GM19397 (cell line): Measurements from ENCODE around the gene GDF7.

Source experiments
- ATAC-seq: cut with Tn5 transposase; IDR thresholded peaks from one replicate; pipeline ENCODE4 v1.9.1; 2021; ENCODE audit warnings: mild to moderate bottlenecking, moderate library complexity; ENCODE audit not compliant: unreplicated experiment

The GDF7 gene

DNA sequence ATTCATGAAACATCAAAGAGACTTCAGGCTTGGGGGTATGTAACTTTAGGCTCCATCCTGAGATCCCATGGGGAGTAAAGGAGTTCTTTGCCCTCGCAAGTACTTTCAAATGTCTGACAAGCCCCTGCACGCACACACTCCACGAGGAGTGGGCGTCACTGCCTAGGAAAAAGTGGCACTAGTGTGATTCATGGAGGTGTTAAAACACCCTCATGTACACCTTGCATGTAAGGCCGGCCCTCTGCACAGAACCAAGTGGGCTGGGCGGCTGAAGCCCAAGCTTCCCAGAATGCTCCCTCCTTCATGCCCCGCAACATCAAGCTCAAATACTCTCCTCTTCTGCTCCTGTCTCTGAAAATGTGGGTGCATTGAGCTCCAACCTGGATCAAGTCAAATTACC is 23.9 kb upstream of the GDF7 start:
- no peak for ATAC-seq

DNA sequence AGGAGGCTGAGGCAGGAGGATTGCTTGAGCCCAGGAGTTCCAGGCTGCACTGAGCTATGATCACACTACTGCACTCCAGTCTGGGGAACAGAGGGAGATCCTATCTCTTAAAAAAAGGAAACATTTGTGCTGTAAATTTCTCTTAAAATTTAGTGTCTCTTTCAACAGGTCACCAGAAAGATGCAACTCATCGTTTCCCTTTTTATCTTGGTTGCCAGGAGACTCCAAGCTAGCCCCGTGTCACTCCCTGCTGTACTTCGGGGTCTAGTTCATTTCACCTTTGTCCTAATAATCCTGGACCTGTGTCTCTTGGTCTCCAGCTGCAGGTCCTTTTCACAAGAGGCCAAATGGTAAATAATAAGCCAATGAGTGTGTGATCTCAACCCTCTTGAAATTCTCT is 23.1 kb upstream of the GDF7 start:
- no peak for ATAC-seq

DNA sequence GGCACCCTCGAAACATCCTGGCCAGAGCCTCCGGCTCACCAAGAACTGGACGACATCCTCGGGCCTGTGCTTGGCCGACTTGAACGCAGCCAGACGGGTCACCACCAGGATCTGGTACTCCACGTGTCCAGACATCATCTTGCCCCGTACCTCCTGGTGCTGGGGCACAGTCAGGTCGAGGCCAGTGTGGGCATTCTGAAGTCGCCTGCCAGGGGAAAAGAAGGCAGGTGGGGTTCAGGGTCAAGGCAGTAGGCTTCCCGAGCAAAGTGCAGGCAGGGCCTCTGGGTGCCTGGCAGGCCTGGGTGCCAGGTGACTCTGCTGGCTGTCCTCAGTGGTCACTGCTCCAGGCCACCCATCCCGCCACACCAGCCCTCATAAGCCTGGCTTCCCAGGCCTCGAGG is 21.6 kb upstream of the GDF7 start:
- ATAC-seq: no peak

DNA sequence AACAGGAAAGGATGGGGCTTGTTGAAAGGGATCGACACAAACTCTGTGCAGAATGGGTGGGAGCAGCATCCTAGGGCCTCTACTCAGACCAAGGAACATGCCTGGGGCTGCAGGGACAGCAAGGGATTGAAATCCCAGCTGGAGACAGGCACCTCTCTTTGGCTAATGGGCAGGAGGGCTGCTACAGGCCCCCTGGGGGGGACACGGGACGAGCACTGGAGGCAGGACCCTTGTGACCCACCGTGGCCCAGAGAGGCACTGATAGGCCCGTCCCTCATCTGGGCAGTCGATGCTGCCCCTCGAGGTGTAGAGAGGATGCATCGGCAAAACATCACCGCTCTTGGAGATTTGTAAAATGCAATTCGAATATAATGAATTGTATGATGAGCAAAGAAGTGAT is 21.2 kb upstream of the GDF7 start:
- no peak for ATAC-seq

DNA sequence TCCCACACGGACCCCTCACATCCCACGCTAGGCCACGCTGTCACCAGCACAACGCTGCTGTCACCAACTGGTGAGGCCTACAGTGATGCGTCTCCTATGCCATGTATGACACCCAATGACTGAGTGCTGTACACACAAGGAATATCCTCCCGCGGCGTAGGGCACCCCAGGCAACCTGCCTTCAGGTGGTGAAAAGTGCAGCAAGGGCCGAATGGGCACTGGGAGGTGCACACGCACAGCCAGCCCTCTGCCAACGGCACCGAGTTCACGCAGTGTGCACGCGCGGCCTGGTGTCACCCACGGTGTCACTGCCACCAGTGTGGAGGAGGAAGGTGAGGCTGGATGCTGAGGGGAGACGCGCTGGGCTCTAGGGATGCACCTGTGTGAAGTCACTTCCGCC is 20.5 kb upstream of the GDF7 start:
- no peak for ATAC-seq

DNA sequence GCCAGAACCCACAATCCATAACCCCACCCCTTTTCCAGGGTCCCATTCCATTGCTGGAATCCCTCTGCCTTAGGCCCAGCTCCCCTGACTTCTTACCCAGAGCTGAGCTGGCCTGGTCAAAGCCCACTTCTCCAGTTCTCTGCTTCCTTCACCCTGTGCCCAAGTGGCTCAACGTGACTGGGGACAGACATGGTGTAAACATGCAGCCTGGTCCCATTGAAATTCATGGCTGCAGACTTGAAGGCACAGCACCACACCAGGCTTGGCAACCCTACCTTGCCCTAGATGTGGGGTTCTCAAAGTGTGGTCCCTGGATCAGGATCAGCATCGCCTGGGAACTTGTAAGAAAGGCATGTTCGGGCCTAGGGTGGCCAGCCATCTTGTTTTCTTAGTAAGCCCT is 19.7 kb upstream of the GDF7 start:
- no peak for ATAC-seq

DNA sequence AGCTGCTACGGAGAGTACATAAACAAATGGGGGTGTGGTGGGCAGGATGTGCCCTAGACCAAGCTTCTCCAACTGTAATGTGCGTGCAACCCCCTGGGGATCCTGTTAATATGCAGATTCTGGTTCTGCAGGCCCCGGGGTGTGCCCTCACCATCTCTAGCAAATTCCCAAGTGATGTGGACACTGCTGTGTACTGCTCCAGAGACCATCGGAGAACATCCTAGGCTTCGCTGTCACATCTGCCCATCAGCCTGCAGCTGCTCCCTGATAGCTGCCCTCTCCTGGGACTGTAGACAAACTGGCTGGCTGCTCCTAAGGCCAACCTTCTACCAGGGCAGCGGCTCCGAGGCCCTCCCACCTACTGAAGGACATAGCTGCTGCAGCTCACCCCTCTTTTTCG is 19.2 kb upstream of the GDF7 start:
- ATAC-seq: no peak

DNA sequence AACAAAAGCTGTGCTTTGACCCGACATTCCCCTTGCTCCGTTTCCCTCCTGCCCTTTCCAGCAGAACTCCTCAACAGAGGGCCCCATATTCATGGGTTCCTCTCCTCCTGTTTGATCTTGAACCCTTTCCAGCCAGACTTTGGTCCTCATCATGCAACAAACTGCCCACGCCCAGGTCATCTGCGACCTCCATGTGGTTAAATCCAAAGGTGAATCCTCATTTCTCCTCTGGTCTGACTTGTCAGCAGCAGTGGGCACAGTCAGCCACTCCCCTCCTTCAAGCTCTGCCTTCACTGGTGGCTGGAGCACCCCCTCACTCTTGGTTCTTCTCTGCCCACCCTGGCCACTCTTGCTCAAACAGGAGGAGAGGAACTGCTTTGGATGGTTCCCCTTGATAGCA is 18.7 kb upstream of the GDF7 start:
- no peak for ATAC-seq

DNA sequence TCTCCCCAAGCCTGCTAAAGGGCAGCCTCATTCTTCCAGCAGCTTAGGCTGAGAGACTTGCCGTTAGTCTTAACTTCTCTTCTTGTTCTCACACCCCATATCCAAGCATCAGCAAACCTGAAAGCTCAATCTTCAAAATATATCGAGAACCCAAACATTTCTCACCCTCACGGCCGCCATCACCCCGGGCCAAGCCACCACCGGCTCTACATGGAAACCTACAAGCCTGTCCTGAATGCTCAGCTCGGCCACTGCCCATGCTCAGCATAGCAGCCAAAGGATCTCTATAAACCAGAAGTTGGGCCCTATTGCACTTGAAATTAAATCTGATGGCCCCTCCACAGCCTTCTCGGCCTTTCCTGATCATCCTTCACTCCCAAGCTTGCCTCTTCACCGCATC is 18.1 kb upstream of the GDF7 start:
- no peak for ATAC-seq

DNA sequence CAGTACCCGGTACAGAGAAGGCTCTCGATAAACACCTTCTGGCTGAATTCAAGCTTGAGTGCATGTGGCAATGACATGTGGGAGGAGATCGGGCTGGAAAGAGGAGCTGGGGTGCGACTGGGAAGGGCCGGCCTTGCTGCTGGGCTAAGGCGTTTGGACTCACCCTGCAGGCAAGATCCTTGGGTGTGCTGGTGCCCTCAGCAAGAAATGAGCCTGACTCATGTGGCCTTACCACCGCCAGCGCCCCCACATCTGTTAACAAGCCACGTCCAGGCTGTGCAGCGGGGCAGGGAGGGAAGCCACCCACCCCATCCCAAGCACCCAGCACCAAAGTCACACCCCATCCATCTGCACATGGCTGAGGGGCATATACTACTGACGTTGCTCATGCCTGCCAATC is 17.4 kb upstream of the GDF7 start:
- no peak for ATAC-seq

DNA sequence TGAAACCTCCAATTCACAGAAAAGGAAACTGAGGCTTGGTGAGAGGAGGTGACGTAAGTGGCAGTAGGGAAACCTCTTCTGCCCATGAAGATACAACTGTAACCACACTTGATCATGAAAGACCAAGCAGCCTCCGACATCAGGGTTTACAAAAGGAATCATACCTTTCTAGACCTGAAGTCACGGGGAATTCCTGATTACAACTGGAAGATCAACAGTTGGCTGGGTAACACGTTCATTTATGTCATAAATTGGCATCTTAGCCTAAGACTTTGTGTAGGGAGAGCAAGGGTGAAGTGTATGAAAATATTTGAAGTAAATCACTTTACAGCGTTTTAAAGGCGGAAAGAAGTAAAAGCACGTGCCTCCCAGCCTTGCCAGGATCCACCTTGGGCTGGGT is 17.0 kb upstream of the GDF7 start:
- no peak for ATAC-seq

DNA sequence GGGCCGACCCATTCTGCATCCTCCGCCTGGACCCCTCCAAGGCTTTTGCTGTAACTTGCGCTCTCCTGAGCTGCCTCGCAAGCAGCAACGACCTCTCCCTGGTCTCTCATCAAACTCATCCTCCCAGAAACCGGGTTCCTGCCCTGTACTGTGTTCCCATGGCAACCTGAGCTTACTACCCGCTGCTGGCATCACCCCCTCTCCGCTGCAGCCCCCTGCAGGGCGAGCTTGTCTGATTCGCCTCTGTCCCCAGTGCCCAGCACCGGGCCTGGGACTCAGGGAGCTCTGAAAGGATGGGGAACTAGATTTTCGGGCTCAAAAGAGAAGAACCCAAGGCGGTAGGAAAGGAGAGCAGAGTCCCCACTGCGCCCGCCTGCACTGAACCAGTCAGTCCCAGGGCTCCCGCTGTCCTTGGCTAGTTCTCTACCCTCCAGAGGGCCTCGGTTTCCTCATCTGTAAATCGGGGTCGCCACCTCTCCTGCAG is 16.5 kb upstream of the GDF7 start:
- ATAC-seq: no peak

DNA sequence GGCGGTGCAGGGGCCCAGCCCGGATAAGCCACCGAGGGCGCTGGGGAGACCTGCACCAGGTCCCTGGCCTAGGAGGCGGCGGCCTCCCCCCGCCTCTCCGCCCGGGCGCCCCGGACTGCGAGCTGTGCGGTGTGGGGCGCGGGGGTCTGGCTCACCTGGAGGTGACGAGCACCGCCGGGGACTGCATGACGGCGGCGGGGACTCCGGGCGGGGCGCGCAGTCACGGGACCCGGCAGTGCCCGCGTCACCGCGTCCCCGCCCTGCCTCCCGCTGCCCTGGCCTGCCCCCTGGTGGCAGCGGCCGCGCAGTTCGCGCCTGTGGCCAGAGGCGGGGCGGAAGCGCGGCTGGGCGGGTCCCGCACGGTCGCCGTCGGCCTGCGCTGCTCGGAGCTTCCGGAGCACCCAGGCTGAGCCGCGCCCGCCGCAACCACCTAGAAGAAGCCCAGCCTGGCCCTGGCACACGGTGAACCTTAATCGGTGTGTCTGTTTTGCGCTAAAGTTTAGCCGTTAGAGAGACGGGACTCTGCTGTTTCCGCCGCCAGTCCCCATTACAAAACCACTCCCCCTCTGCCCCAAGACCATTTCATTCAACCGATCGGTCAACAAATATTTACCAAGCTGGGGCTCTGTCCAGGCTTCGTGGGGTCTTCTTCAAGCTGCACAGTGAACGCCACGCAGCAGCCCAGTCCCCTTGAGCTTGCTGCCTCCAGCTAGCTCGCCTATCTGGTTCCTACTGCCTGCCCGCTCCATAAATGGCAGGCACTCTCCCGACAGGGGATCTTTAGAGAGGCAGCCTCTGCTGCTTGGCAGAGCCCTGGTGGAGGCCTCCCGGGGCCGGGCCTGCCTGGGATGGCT is 15.8 kb upstream of the GDF7 start, which contains the start of gene HS1BP3:
TSS of gene HS1BP3 (minus strand) at position 222 of the 854 bp plus-strand sequence. CDS start at position 187, 35 bp downstream.
- ATAC-seq: peak; percentile 97

DNA sequence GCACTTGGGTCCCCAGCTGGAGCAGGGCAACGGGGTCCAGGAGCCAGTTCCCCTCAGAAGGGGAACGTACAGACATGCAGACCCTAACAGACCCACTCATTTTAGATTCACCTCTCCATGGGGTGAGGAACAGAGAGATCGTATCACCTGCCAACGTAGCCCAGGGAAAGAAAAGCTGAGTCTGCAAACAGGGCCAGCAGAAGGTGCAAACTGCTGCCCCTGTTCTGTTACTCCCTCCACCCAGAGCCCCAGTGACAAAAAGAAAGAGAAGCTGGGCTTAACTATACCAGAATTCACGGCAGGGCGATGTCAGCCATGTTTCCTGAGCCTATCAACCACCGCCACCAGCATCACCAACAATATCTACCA is 15.2 kb upstream of the GDF7 start:
- no peak for ATAC-seq

DNA sequence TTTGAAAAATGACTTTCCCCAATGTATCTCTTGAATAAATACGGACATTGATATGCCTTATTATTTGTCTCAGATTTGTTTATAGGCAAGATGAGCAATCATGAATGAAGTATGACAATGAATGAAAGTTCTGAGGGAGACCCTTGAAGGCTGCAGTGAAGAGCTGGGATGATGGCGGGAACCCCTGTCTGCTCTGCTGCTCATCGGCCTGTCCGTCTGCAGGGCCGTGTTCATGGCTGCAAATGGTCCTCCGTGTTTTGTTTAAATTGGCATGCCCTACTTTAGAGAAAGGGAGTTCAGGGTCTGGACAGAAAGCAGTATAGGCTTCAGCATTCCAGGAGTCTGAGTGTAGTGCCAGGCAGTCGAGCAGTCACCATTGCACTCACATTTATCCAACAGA is 14.8 kb upstream of the GDF7 start:
- ATAC-seq: no peak

DNA sequence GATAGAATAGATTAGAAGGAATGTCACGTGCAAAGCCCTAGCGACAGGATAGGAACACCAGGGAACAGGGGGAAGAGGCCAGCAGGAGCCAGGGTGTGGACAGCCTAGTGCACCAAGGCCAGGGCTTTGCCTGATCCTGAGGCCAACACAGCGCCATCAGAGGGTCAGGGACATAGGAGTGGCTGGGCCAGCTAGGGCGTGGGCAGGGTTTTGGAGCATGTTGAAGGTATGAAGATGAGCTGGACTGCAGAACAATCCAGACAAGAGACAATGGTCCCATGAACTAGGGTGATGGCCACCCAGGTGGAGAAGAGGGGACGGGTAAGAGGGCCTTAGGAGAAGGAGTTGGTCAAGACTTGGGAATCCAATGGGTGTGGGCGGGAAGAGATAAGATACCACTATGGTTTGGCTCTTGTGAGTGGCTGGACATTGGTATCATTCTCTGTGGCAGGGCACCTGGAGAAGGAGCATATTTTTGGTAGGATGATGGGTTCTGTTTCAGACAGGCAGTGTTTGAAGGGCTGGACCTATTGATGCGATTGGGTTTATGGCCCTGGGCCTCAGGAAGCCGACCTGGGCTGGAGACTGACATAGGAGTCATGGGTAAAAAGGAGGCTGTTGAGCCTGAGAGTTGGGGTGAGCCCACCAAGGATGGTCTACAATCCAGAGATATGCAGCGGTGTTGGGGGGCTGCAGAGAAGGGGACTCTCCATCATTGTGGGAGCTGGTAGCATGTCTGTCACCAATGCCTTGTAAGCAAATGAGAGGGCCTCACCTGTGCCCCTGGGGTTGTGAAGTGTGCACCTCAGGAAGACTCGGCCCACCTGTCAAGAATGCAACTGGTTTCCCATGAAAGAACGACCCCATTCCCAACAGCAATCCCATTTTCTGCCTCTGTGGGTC is 14.0 kb upstream of the GDF7 start:
- no peak for ATAC-seq

DNA sequence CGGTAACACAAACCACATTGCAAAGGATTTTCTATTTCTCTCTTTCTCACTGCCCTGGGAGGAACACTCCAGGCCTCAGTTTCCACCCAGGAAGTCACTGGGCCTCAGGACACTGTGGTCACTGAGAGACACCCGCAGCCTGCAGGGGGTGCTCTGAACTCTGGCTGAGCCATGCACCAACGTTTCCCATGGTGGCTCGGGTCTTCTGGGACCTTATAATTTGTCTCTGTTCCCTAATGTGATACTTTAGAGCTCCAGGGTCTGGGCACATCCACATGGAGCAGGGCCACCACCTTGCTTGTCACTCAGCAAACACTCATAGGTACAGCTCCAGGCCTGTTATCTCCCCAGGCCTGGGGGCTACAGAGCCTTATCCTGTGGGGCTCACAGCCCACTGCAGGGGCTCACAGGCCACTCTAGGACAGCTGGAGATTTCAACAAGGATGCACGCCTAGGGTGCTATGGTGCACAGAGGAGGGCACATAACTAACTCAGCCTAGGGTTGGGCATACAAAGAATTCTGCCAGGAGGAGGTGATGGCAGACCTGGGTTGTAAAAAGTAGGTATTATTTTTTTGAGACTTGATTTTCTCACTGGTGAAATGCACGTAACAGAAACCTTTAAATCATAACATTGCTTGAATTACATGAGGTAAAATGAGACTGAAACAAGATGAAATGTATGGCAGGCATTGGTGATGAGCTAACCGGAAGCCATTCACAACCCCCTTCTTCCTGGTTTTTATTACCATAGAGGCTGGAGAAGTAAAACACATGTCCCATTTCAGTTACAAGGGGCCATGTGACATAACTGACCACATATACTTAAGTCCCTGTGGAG is 13.0 kb upstream of the GDF7 start:
- ATAC-seq: no peak

DNA sequence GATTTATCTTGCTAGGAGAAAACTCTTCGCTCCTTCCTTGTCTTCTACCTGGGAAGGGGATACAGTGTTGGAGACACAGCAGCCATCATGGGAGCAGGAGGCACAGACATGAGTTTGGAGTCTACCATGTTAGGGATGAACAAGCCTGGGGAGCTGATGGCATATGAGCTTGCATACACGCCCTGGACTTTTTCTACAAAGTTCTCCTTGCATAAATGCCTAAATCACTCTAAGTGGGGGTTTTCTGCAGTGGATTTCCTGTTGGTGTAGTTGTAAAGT is 12.5 kb upstream of the GDF7 start:
- no peak for ATAC-seq

DNA sequence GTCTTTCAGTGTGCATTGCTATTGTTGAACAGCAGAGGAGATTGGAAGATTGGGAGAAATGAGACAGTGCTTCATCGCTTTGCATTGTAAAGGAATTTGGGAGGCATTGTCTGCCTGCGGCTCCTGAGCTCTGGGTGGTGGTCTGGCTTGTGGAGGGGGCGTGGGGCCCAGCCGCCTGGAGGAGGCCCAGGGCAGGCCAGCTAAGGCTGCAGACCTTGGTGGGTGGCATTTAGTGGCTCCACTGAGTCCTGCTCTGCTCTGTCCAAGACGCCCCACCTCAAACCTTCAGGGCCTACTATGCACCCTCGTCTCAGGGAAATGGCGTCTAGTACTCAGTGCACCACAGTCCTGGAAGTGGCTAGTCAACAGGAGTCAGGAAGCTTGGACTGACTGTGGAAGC is 10.4 kb upstream of the GDF7 start:
- no peak for ATAC-seq

DNA sequence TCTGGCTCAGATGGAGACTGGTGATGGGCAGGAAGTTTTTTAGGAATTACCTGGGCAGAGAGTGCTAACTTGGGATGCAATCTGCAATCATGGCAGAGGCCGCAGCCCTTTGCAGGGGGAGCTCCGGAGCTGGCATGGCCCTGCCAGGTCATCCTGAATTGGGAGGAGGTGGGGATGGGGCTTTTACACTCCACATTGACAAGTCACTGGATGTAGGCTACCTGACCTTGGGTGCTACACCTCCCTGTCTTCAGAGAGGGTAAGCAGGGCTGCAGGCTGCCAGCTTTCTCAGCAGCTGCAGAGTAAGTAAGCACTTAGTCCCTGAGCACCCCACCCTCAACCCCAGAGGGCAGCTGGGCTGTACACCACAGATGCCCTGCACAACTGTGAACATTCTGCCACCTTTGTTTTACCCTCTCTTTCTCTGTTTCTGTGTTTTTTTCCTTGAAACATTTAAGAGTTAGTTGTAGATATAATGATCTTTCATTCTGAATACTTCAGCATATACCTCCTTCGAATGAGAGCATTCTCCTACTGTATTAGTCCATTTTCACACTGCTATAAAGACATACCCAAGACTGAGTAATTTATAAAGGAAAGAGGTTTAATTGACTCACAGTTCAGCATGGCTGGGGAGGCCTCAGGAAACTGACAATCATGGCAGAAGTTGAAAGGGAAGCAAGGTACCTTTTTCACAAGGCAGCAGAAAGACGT is 9.3 kb upstream of the GDF7 start:
- no peak for ATAC-seq
